ENCODE results near the gene SOX4.

- TF ChIP-seq CTCF (IDR thresholded peaks at IDR 0.05): no peak
- no peak for TF ChIP-seq EP300 (IDR thresholded peaks at IDR 0.05)
- TF ChIP-seq POLR2A (IDR thresholded peaks at IDR 0.05): no peak
Observed at GRCh38 chr6:21582651-21583050, 10.9 kb upstream of the SOX4 start.

All from ovary (tissue), 3 donors.